Measurements from ENCODE around the gene PTGFR. TPM values are rescaled to one million over a fixed set of nuclear protein-coding genes. Genes with fewer than 3 reads are reported as not detected.

PTGFR gene
- total RNA-seq, 2 donors from 2014 or later: 0.39 to 1.6 TPM

DNA sequence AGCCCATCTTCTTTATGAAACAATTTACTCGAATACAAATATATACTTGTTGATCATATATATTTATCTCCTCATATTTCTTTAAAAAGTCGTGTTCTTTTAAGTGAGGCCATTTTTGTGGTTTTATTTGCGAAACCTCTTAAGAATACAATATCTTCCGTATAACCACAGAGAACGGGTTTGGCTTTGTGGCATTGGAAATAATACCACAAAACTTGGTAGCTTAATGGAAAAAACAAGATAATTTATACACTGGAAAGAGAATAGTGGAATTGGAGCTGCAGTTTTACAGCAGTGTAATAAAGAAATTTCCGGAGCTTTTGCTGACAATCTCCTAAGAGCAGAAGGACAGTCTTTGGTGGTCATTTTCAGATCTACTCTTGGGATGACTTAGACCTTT is 29.4 kb downstream of the PTGFR start:
- Histone ChIP-seq H3K4me3 (no peak overlapping the region), H3K4me1 (no peaks in the 10 kb centered on the region), H3K27ac (no peak overlapping the region), H3K36me3 (no peaks in the 10 kb centered on the region), H3K9me3 (no peaks in the 10 kb centered on the region), H3K27me3 (no peaks in the 10 kb centered on the region)
- TF ChIP-seq, protein P1, sequence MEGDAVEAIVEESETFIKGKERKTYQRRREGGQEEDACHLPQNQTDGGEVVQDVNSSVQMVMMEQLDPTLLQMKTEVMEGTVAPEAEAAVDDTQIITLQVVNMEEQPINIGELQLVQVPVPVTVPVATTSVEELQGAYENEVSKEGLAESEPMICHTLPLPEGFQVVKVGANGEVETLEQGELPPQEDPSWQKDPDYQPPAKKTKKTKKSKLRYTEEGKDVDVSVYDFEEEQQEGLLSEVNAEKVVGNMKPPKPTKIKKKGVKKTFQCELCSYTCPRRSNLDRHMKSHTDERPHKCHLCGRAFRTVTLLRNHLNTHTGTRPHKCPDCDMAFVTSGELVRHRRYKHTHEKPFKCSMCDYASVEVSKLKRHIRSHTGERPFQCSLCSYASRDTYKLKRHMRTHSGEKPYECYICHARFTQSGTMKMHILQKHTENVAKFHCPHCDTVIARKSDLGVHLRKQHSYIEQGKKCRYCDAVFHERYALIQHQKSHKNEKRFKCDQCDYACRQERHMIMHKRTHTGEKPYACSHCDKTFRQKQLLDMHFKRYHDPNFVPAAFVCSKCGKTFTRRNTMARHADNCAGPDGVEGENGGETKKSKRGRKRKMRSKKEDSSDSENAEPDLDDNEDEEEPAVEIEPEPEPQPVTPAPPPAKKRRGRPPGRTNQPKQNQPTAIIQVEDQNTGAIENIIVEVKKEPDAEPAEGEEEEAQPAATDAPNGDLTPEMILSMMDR (IDR thresholded peaks at IDR 0.05): no peak
- no peak for DNase-seq (ENCODE audit: low spot score)

DNA sequence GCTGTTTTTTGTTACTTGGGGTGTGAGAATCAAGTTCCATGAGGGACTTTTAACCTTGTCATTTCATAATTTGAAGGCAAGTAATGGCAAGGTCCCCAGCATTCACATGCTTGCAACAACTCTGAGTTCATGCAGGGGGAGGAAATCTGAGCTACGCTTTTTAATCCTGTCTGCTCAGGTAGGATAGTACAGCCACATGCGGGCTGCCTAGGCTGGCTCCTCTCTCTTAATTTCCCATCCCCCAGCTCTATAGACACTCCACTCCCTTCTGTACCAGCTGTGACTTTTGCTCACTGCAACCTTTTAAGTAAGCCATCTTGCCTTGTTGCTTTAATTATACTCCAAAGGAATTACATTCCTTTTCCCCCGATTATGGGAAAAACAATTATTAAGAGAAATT is 30.1 kb downstream of the PTGFR start:
- TF ChIP-seq, protein P1 (IDR thresholded peaks at IDR 0.05): no peak
- no peak overlapping the region for H3K4me3 ChIP-seq
- no peak for DNase-seq (ENCODE audit: low spot score)

DNA sequence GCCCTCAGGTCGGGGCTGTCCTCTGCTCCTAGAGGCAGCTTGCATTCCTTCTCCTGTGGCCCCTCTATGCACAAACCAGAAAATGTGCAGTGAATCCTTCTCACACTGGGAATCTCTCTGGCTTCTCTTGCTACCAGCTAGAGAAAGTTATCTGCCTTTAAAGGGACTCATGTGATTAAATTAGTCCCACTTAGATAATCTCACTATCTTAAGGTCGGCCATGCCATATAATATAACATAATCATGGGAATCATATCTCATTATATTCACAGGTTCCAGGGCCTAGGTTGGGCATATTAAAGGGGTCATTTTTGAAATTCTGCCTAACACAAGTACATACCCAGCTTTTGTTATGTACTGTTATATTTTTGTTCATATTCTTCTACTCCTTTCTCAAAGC is 31.4 kb downstream of the PTGFR start:
- TF ChIP-seq, protein P1 (IDR thresholded peaks at IDR 0.05): no peak
- H3K36me3 ChIP-seq: no peaks in the 10 kb centered on the region

More for the DNA sequence above, 30.1 kb downstream of the PTGFR start:
- Histone ChIP-seq H3K27ac (no peak overlapping the region), H3K27me3 (no peaks in the 10 kb centered on the region), H3K9me3 (no peaks in the 10 kb centered on the region), H3K36me3 (no peaks in the 10 kb centered on the region), H3K4me1 (no peaks in the 10 kb centered on the region)

DNA sequence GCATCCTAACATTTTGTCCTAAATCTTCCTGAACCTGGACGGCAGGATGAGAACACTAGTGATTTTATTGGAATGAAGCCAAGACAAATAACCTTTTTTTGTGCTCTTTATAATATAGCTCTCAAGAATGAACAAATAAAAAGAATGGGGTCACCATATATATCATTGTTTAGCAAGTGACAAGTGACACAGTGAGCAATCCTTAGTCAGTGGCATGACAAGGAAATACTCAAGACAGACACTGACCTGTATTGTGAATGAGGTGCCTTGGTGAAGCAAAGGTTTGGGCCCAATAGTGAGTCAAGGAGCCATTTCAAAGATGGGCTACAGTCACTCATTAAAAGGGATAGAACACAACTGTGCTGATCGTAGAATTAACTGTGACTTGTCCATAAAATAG is 35.7 kb downstream of the PTGFR start:
- H3K36me3 ChIP-seq: no peaks in the 10 kb centered on the region
- DNase-seq (ENCODE audit: low spot score): no peak
- no peak overlapping the region for H3K27ac ChIP-seq
- no peaks in the 10 kb centered on the region for H3K27me3 ChIP-seq
- TF ChIP-seq, protein P1 (IDR thresholded peaks at IDR 0.05): no peak
- H3K4me3 ChIP-seq: no peak overlapping the region
- no peaks in the 10 kb centered on the region for H3K4me1 ChIP-seq
- H3K9me3 ChIP-seq: no peaks in the 10 kb centered on the region

More for the DNA sequence above, 31.4 kb downstream of the PTGFR start:
- no peaks in the 10 kb centered on the region for H3K4me1 ChIP-seq
- DNase-seq (ENCODE audit: low spot score): no peak
- no peak overlapping the region for H3K4me3 ChIP-seq
- H3K9me3 ChIP-seq: no peaks in the 10 kb centered on the region
- no peaks in the 10 kb centered on the region for H3K27me3 ChIP-seq
- peak overlapping the region in 1 of 2 donors; percentile 12 for H3K27ac ChIP-seq

DNA sequence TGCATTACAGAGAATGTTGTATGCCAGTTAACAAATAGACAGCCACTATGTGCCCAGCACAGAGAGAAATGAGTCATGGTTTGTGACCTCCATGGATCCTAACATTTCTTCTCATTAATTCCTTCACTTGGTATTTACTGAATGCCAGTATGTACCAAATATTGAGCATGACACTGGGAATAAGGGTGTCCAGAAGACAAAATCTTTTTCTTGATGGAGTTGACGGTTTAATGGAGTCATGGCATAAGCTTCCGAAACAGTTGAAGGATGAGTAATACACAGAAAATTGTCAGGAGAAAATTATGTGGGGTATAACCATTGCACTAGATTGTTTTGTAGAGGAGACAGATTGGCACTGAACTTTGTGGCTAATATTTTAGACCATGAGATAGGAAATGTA is 36.9 kb downstream of the PTGFR start:
- no peak for DNase-seq (ENCODE audit: low spot score)
- Histone ChIP-seq H3K4me1 (no peaks in the 10 kb centered on the region), H3K36me3 (no peaks in the 10 kb centered on the region), H3K4me3 (no peak overlapping the region), H3K9me3 (no peaks in the 10 kb centered on the region), H3K27ac (no peak overlapping the region), H3K27me3 (no peaks in the 10 kb centered on the region)
- TF ChIP-seq, protein P1 (IDR thresholded peaks at IDR 0.05): no peak

DNA sequence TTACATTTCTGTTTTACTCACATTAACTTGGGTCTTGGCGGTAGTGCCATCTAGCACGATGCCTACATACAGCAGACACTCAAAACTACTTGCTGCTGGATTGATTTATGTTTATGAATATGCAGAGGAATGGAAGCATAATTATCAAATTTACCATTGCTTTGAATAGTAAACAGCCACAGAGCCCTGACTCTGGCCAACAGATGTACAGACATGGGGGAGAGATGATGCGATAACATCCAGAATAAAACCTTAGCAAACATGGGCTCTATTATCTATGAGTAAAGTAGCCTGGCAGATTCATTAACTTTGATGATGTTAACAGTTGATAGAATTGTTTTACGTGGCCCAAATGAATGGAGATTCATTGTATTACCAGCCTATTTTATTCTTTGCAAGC is 42.8 kb downstream of the PTGFR start:
- Histone ChIP-seq H3K27me3 (no peaks in the 10 kb centered on the region), H3K4me1 (no peaks in the 10 kb centered on the region), H3K4me3 (no peak overlapping the region), H3K27ac (no peak overlapping the region), H3K9me3 (no peaks in the 10 kb centered on the region), H3K36me3 (no peaks in the 10 kb centered on the region)
- TF ChIP-seq, protein P1 (IDR thresholded peaks at IDR 0.05): no peak
- DNase-seq (ENCODE audit: low spot score): no peak

Data from right atrium auricular region (tissue), 2 donors.